Vagina (tissue), 2 donors: ENCODE results near the gene PLXDC1.

Experiments used
- POLR2A ChIP-seq, 2 donors: fragments of 450-650 bp; IDR thresholded peaks; one replicate each; pipeline ENCODE4 v1.6.1; 2017; ENCODE audit warnings: antibody characterized with exemption in 2 of 2, mild to moderate bottlenecking in 2 of 2, moderate library complexity in 2 of 2
- TF ChIP-seq, protein P1 (sequence below), 3 experiments: fragments of 450-650 bp in 2 of 3; fragments of 200-600 bp in 1 of 3; sonication (generic) in 1 of 3; IDR thresholded peaks; one replicate each; pipeline ENCODE4 v1.5.1; 2017 to 2019; ENCODE audit warnings: antibody characterized with exemption in 3 of 3, mild to moderate bottlenecking in 2 of 3, moderate library complexity in 2 of 3

DNA sequence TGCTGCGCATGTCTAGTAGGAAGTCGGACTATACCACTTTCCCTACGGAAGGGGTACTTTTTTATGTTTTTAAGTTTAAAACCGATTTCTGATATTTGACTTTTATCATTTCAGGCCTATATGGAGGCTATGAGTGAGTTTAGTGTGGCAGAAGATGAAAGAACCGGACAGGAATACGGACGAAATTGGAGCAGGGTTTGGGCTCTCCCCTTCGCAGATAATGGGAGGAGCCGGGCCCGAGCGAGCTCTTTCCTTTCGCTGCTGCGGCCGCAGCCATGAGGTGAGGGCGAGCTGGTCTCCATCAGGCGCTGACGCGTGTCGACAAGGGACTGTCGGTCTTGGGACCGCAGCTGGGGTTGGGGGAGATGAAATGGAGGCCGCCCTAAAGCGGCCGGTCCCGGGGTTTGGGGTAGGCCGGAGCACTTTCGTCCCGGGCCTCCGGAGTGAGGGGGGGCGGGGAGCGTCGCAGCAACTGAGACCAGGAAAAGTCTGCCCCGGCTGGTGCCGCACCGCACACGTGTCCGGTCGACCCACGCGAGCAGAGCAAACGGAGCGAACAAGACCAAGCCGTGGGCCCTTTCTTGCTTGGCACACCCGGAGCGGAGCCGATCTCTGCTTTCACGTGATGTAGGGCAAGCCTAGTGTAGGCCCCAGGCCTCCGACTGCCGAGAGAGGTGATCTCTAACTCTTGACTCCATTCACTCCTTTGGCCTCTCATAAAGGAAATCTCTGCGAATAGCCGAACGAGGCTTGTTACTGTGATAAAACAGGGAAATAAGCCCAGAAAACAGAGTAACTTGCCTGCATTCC, 48.8 kb upstream of the PLXDC1 start, which contains the start of gene RPL19:
- TF ChIP-seq, protein P1, sequence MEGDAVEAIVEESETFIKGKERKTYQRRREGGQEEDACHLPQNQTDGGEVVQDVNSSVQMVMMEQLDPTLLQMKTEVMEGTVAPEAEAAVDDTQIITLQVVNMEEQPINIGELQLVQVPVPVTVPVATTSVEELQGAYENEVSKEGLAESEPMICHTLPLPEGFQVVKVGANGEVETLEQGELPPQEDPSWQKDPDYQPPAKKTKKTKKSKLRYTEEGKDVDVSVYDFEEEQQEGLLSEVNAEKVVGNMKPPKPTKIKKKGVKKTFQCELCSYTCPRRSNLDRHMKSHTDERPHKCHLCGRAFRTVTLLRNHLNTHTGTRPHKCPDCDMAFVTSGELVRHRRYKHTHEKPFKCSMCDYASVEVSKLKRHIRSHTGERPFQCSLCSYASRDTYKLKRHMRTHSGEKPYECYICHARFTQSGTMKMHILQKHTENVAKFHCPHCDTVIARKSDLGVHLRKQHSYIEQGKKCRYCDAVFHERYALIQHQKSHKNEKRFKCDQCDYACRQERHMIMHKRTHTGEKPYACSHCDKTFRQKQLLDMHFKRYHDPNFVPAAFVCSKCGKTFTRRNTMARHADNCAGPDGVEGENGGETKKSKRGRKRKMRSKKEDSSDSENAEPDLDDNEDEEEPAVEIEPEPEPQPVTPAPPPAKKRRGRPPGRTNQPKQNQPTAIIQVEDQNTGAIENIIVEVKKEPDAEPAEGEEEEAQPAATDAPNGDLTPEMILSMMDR (IDR thresholded peaks at IDR 0.05) = no peak
- no peak for TF ChIP-seq POLR2A (IDR thresholded peaks at IDR 0.05)
